Breast epithelium (tissue), 4 donors: ENCODE results near the gene VEPH1. TPM values are rescaled to one million over a fixed set of nuclear protein-coding genes. Genes with fewer than 3 reads are reported as not detected.

Experiments
- DNase-seq, 2 donors: peaks; one replicate each; pipeline ENCODE4 v3.0.0-alpha.2; 2019; ENCODE audit warnings: low spot score in 2 of 2
- H3K27ac ChIP-seq, 2 donors: fragments of 200-600 bp; sonication (generic) in 1 of 2; one replicate each; pipeline ENCODE4 v1.5.1; 2016 to 2019; ENCODE audit warnings: mild to moderate bottlenecking in 1 of 2
- H3K27me3 ChIP-seq, 2 donors: fragments of 200-600 bp; sonication (generic) in 1 of 2; one replicate each; pipeline versions ENCODE4 v1.5.1 to v1.6.0; 2017 to 2019; ENCODE audit warnings: control low read depth in 1 of 2, mild to moderate bottlenecking in 1 of 2
- H3K36me3 ChIP-seq: fragments of 200-600 bp; one replicate; pipeline ENCODE4 v1.5.1; 2019
- H3K4me1 ChIP-seq, 2 donors: fragments of 200-600 bp; sonication (generic); one replicate each; pipeline ENCODE4 v1.5.1; 2016 to 2019; ENCODE audit warnings: control low read depth in 1 of 2
- H3K4me3 ChIP-seq, 3 donors: fragments of 200-600 bp; sonication (generic); 1 replicate in 2 of 3; 2 replicates in 1 of 3; pipeline ENCODE4 v1.5.1; 2016 to 2019; ENCODE audit warnings: mild to moderate bottlenecking in 3 of 3, moderate library complexity in 2 of 3
- H3K9me3 ChIP-seq, 2 donors: fragments of 200-600 bp; sonication (generic) in 1 of 2; one replicate each; pipeline ENCODE4 v1.5.1; 2016 to 2019; ENCODE audit warnings: control low read depth in 1 of 2
- CTCF ChIP-seq, 3 donors: fragments of 450-650 bp; IDR thresholded peaks; one replicate each; pipeline ENCODE4 v1.5.1; 2016 to 2017; ENCODE audit warnings: antibody characterized with exemption in 3 of 3, mild to moderate bottlenecking in 3 of 3, moderate library complexity in 3 of 3
- POLR2A ChIP-seq: fragments of 450-650 bp; IDR thresholded peaks from one replicate; pipeline ENCODE4 v1.6.1; 2016; ENCODE audit warnings: antibody characterized with exemption, mild to moderate bottlenecking, moderate library complexity
- POLR2AphosphoS5 ChIP-seq, 3 donors: sonication (generic); formaldehyde crosslinking; IDR thresholded peaks; one replicate each; pipeline ENCODE4 v1.6.1; 2017; ENCODE audit warnings: antibody characterized with exemption in 3 of 3
- intact Hi-C: fragments of 100-400 bp; cut with DNase I; formaldehyde crosslinking; loops from one replicate; pipeline ENCODE4 v1.15.1; 2023; ENCODE audit warnings: low total_unique reads
- total RNA-seq, 3 donors: library from RNA; depleted of rRNA; stranded (reverse); fragments of >200 nt; gene quantifications; one replicate each; pipeline ENCODE4 v1.1.0, GENCODE V29; 2016

The VEPH1 gene
- total RNA-seq, 3 donors from 2014 or later: under 0.01 to 20.9 (median 8.8) TPM

- H3K36me3 ChIP-seq: no peaks in the 10 kb centered on the region
- no peak overlapping the region for H3K4me3 ChIP-seq
- no peaks in the 10 kb centered on the region for H3K4me1 ChIP-seq
- no peaks in the 10 kb centered on the region for H3K9me3 ChIP-seq
- TF ChIP-seq CTCF (IDR thresholded peaks at IDR 0.05) (no peak), POLR2AphosphoS5 (IDR thresholded peaks at IDR 0.05) (no peak), POLR2A (no peak)
- H3K27me3 ChIP-seq: no peaks in the 10 kb centered on the region
- H3K27ac ChIP-seq: no peak overlapping the region
- intact Hi-C loops: no loop called here
- no peak for DNase-seq
These were observed 118.7 kb downstream of the VEPH1 start for GRCh38 chr3:157384491-157384890.

- Histone ChIP-seq H3K36me3 (no peaks in the 10 kb centered on the region), H3K27ac (no peak overlapping the region), H3K27me3 (no peaks in the 10 kb centered on the region), H3K4me3 (no peak overlapping the region), H3K9me3 (no peaks in the 10 kb centered on the region), H3K4me1 (no peaks in the 10 kb centered on the region)
- TF ChIP-seq CTCF (IDR thresholded peaks at IDR 0.05): no peak
- no peak for TF ChIP-seq POLR2AphosphoS5 (IDR thresholded peaks at IDR 0.05)
- no peak for DNase-seq
- intact Hi-C loops: no loop called here
These were observed 119.2 kb downstream of the VEPH1 start for GRCh38 chr3:157384031-157384430.

- Histone ChIP-seq H3K4me1 (no peaks in the 10 kb centered on the region), H3K27ac (no peak overlapping the region), H3K36me3 (no peaks in the 10 kb centered on the region), H3K9me3 (no peaks in the 10 kb centered on the region), H3K4me3 (no peak overlapping the region), H3K27me3 (no peaks in the 10 kb centered on the region)
- intact Hi-C loops: no loop called here
- no peak for DNase-seq
- no peak for TF ChIP-seq POLR2AphosphoS5 (IDR thresholded peaks at IDR 0.05)
- no peak for TF ChIP-seq POLR2A
- TF ChIP-seq CTCF (IDR thresholded peaks at IDR 0.05): no peak
These were observed 121.6 kb downstream of the VEPH1 start for GRCh38 chr3:157381606-157382005.

- Histone ChIP-seq H3K4me3 (no peak overlapping the region), H3K36me3 (no peaks in the 10 kb centered on the region), H3K27ac (no peak overlapping the region), H3K9me3 (no peaks in the 10 kb centered on the region), H3K4me1 (no peaks in the 10 kb centered on the region), H3K27me3 (no peaks in the 10 kb centered on the region)
- TF ChIP-seq CTCF (IDR thresholded peaks at IDR 0.05) (no peak), POLR2AphosphoS5 (IDR thresholded peaks at IDR 0.05) (no peak), POLR2A (no peak)
- no peak for DNase-seq
- intact Hi-C loops: no loop called here
These were observed 123.6 kb downstream of the VEPH1 start for GRCh38 chr3:157379525-157380140.

GRCh38 chr3:157376603-157377300 lies 126.5 kb downstream of the VEPH1 start:
- no peak overlapping the region for H3K27ac ChIP-seq
- no peaks in the 10 kb centered on the region for H3K36me3 ChIP-seq
- no peak for DNase-seq
- no peaks in the 10 kb centered on the region for H3K9me3 ChIP-seq
- intact Hi-C loops: no loop called here
- H3K4me1 ChIP-seq: no peaks in the 10 kb centered on the region
- no peak overlapping the region for H3K4me3 ChIP-seq
- TF ChIP-seq CTCF (IDR thresholded peaks at IDR 0.05): no peak
- no peak for TF ChIP-seq POLR2AphosphoS5 (IDR thresholded peaks at IDR 0.05)
- TF ChIP-seq POLR2A: no peak
- no peaks in the 10 kb centered on the region for H3K27me3 ChIP-seq
